ENCODE results near the gene LETM1. TPM values are rescaled to one million over a fixed set of nuclear protein-coding genes. Genes with fewer than 3 reads are reported as not detected.

Gene LETM1
- total and polyA plus RNA-seq, 2 of the 13 experiments (the other 11 are each of a cell fraction or from before 2014, with no cell fraction given) = 9.7 to 41.6 TPM

DNA sequence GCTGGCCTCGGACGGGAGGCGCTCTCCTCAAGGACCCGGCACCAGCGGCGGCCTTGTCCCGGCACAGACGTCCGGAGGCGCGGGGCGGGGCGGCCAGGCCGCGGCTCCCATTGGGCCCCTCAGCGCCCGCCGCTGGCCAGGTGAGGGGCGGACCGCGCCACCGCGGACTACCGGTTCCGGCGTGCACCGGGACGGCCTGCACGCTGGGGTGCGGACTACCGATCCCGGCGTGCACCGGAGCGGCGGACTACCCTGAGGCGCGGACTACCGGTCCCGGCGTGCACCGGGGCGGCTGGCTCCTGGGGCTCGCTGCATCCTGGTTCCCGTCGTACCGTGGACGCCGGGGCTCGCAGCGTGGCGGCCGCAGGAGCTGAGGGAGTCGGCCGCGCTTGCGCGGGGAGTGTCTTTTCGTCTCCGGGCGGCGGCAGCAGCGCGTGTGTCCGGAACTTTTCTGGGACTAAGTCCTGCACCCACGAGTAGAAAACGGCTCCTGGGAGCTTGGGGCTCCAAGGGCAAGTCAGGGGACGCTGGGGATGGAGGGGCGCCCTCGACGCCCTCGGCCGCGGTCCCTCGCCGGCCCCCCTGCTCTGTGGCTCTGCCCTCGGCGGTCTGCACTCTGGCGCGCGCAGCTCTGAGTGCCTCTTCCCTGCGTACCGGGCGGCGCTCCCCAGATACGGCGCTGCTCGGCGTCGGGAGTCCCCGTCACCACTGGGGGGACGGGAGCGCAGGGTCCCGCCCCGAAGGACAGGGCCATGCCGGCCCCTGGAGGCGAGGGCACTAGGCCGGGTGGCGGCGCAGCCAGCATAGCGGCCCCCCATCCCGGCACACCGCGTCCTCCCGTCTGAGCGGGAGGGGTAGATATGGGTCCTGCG is at the start of gene LETM1 (continued):
- TF ChIP-seq ZFP36 (IDR thresholded peaks at IDR 0.05; ENCODE audit: borderline replicate concordance, low read depth, low read length, partially characterized antibody) (no peak), ARNTL (CRISPR knock-in tag; IDR thresholded peaks at IDR 0.05) (0 out of 2 replicates have a peak, but pooled peaks have one; percentile 43), ZNF10 (CRISPR knock-in tag; IDR thresholded peaks at IDR 0.05; ENCODE audit: borderline replicate concordance, low read depth) (no peak), AGO1 (IDR thresholded peaks at IDR 0.05; ENCODE audit: low read depth, low read length, poor library complexity, severe bottlenecking) (no peak), ZNF644 (CRISPR knock-in tag; IDR thresholded peaks at IDR 0.05; ENCODE audit: low read depth) (no peak), ZMYM3 (CRISPR knock-in tag; IDR thresholded peaks at IDR 0.05) (no peak; the same call in 1 of the 2 replicates), ZNF660 (CRISPR knock-in tag; IDR thresholded peaks at IDR 0.05; ENCODE audit: borderline replicate concordance, low read depth) (no peak), GLI4 (CRISPR knock-in tag; IDR thresholded peaks at IDR 0.05; ENCODE audit: borderline replicate concordance) (no peak), NRL (CRISPR knock-in tag; IDR thresholded peaks at IDR 0.05; ENCODE audit: borderline replicate concordance) (peak; percentile 15), NR2F2 (IDR thresholded peaks at IDR 0.05; ENCODE audit: borderline replicate concordance, low read depth) (no peak), ZFP1 (CRISPR knock-in tag; IDR thresholded peaks at IDR 0.05) (no peak), ZNF891 (CRISPR knock-in tag; IDR thresholded peaks at IDR 0.05) (peak; percentile 88; the same call in 1 of the 2 replicates), ZNF614 (CRISPR knock-in tag; IDR thresholded peaks at IDR 0.05; ENCODE audit: borderline replicate concordance) (peak; percentile 86; the same call in 1 of the 2 replicates), ZFP41 (CRISPR knock-in tag; IDR thresholded peaks at IDR 0.05; ENCODE audit: borderline replicate concordance) (no peak), SMARCC2 (IDR thresholded peaks at IDR 0.05) (no peak), KDM5A (IDR thresholded peaks at IDR 0.05; ENCODE audit: borderline replicate concordance, low read length) (0 out of 2 replicates have a peak, but pooled peaks have one; percentile 47), NFKB2 (CRISPR knock-in tag; IDR thresholded peaks at IDR 0.05; ENCODE audit: borderline replicate concordance) (no peak), RXRB (CRISPR knock-in tag; IDR thresholded peaks at IDR 0.05; ENCODE audit: borderline replicate concordance) (peak; percentile 27; the same call in 1 of the 2 replicates), ZBTB7B (CRISPR knock-in tag; IDR thresholded peaks at IDR 0.05) (no peak; the same call in 1 of the 2 replicates), CHD4 (IDR thresholded peaks at IDR 0.05; ENCODE audit: borderline replicate concordance, low read length) (no peak), TAF1 (CRISPR knock-in tag; IDR thresholded peaks at IDR 0.05) (peak; percentile 89), TCF7 (IDR thresholded peaks at IDR 0.05; ENCODE audit: low read depth) (no peak), HNF4A (CRISPR knock-in tag; IDR thresholded peaks at IDR 0.05) (0 out of 2 replicates have a peak, but pooled peaks have one; percentile 4), HDAC6 (IDR thresholded peaks at IDR 0.05; ENCODE audit: low read depth, low read length) (no peak), SP5 (CRISPR knock-in tag; IDR thresholded peaks at IDR 0.05; ENCODE audit: borderline replicate concordance, low read depth) (no peak), MTA3 (CRISPR knock-in tag; IDR thresholded peaks at IDR 0.05) (no peak)
- TF ChIP-seq, protein P1, sequence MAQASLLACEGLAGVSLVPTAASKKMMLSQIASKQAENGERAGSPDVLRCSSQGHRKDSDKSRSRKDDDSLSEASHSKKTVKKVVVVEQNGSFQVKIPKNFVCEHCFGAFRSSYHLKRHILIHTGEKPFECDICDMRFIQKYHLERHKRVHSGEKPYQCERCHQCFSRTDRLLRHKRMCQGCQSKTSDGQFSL (CRISPR knock-in tag; IDR thresholded peaks at IDR 0.05) = peak; percentile 68; the same call in 1 of the 2 replicates
- TF ChIP-seq, protein P2, sequence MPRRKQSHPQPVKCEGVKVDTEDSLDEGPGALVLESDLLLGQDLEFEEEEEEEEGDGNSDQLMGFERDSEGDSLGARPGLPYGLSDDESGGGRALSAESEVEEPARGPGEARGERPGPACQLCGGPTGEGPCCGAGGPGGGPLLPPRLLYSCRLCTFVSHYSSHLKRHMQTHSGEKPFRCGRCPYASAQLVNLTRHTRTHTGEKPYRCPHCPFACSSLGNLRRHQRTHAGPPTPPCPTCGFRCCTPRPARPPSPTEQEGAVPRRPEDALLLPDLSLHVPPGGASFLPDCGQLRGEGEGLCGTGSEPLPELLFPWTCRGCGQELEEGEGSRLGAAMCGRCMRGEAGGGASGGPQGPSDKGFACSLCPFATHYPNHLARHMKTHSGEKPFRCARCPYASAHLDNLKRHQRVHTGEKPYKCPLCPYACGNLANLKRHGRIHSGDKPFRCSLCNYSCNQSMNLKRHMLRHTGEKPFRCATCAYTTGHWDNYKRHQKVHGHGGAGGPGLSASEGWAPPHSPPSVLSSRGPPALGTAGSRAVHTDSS (CRISPR knock-in tag; conservative IDR thresholded peaks at IDR 0.05) = no peak
- TF ChIP-seq, protein P3, sequence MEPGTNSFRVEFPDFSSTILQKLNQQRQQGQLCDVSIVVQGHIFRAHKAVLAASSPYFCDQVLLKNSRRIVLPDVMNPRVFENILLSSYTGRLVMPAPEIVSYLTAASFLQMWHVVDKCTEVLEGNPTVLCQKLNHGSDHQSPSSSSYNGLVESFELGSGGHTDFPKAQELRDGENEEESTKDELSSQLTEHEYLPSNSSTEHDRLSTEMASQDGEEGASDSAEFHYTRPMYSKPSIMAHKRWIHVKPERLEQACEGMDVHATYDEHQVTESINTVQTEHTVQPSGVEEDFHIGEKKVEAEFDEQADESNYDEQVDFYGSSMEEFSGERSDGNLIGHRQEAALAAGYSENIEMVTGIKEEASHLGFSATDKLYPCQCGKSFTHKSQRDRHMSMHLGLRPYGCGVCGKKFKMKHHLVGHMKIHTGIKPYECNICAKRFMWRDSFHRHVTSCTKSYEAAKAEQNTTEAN (CRISPR knock-in tag; conservative IDR thresholded peaks at IDR 0.05) = no peak; the same call in 1 of the 2 replicates
